HCT116 (cell line): Measurements from ENCODE around the gene FNDC11. TPM values are rescaled to one million over a fixed set of nuclear protein-coding genes. Genes with fewer than 3 reads are reported as not detected.
"Not testable (repeated sequence)": the region's sequence is repeated elsewhere in the genome, so short reads cannot be mapped to it uniquely, and the experiment has no call there.

Experiments
- ATAC-seq: fragments of 200-7000 bp; cut with Tn5 transposase; 2 replicates; pipeline ENCODE4 v1.9.1; 2020; ENCODE audit warnings: mild to moderate bottlenecking, moderate library complexity
- BruUV-seq: library from RNA; stranded (reverse); fragments of 400-500 nt; replicated peaks from 2 replicates; lab custom pipeline; 2021; lab: Mats Ljungman, UMichigan
- CTCF ChIA-PET: fragments of 300-600 bp; sonication (Branson Sonifier 250); formaldehyde crosslinking; loops from one replicate; lab custom pipeline; 2021; ENCODE audit warnings: antibody characterized with exemption; lab: Charles Lee
- POLR2A ChIA-PET: fragments of 300-600, 350-600 bp; sonication (Branson Sonifier 250); formaldehyde crosslinking; loops from one replicate; lab custom pipeline; 2021; ENCODE audit warnings: antibody characterized with exemption; lab: Charles Lee
- RAD21 ChIA-PET, 2 experiments: fragments of 300-600 bp; sonication (Branson Sonifier 250); formaldehyde crosslinking; loops; one replicate each; lab custom pipeline; 2023; ENCODE audit warnings: low total read pairs in 2 of 2; ENCODE audit not compliant: uncharacterized antibody in 2 of 2, unreplicated experiment in 2 of 2, low non-redundant PET in 1 of 2; lab: Charles Lee
- DNase-seq: peaks from one replicate; pipeline ENCODE4 v3.0.0-alpha.2; 2010; ENCODE audit warnings: low read depth, low spot score
- H2AFZ ChIP-seq: fragments of 200-600 bp; shearing (Covaris generic), sonication (generic); 2 replicates; pipeline ENCODE4 v1.6.1; 2017; ENCODE audit warnings: low read depth, mixed run types, mixed read lengths, antibody characterized with exemption, low read length; ENCODE audit not compliant: poor library complexity, severe bottlenecking
- H3K27ac ChIP-seq: 2 replicates; pipeline ENCODE4 v1.5.1; 2012; ENCODE audit warnings: low read depth, low read length
- H3K27me3 ChIP-seq: fragments of 200-600 bp; sonication (generic); 2 replicates; pipeline ENCODE4 v1.6.1; 2016; ENCODE audit warnings: mixed run types, low read length, mixed read lengths; ENCODE audit not compliant: insufficient read depth
- H3K36me3 ChIP-seq, 2 experiments: fragments of 200-500 bp in 1 of 2; fragments of 200-600 bp in 1 of 2; sonication (Bioruptor generic) in 1 of 2; sonication (generic) in 1 of 2; 2 replicates each; pipeline versions ENCODE4 v1.5.1 to v1.6.1; 2014 to 2016; ENCODE audit warnings: low read length in 2 of 2, inconsistent platforms in 1 of 2, mixed read lengths in 1 of 2, mixed run types in 1 of 2; ENCODE audit not compliant: insufficient read depth in 2 of 2, control insufficient read depth in 1 of 2
- H3K4me1 ChIP-seq, 2 experiments: fragments of 200-600 bp in 1 of 2; sonication (generic) in 1 of 2; 2 replicates each; pipeline versions ENCODE4 v1.5.1 to v1.6.1; 2012 to 2017; ENCODE audit warnings: low read length in 2 of 2, inconsistent platforms in 1 of 2, mild to moderate bottlenecking in 1 of 2, mixed read lengths in 1 of 2, mixed run types in 1 of 2, moderate library complexity in 1 of 2; ENCODE audit not compliant: insufficient read depth in 2 of 2, control insufficient read depth in 1 of 2
- H3K4me2 ChIP-seq: fragments of 200-600 bp; sonication (generic); 2 replicates; pipeline ENCODE4 v1.6.1; 2017; ENCODE audit warnings: mixed run types, low read length, mixed read lengths
- H3K4me3 ChIP-seq, 2 experiments: fragments of 200-600 bp in 1 of 2; sonication (generic) in 1 of 2; replicated peaks in 1 of 2; 2 replicates each; pipeline ENCODE4 v1.5.1; 2011 to 2016; ENCODE audit warnings: low read length in 2 of 2, control low read depth in 1 of 2, low read depth in 1 of 2, mild to moderate bottlenecking in 1 of 2, mixed read lengths in 1 of 2, mixed run types in 1 of 2
- H3K79me2 ChIP-seq: fragments of 200-600 bp; sonication (generic); 2 replicates; pipeline ENCODE4 v1.6.1; 2017; ENCODE audit warnings: mild to moderate bottlenecking, mixed run types, low read length, moderate library complexity, mixed read lengths; ENCODE audit not compliant: insufficient read depth
- H3K9ac ChIP-seq: fragments of 200-600 bp; sonication (generic); 2 replicates; pipeline ENCODE4 v1.6.1; 2016; ENCODE audit warnings: low read length, mixed read lengths
- H3K9me2 ChIP-seq: fragments of 200-600 bp; sonication (generic), shearing (Covaris generic); 2 replicates; pipeline ENCODE4 v1.6.1; 2017; ENCODE audit warnings: mixed run types, mild to moderate bottlenecking, moderate library complexity; ENCODE audit not compliant: insufficient read depth
- H3K9me3 ChIP-seq, 2 experiments: fragments of 200-500 bp in 1 of 2; fragments of 200-600 bp in 1 of 2; sonication (Bioruptor generic) in 1 of 2; sonication (generic) in 1 of 2; 2 replicates each; pipeline ENCODE4 v1.6.1; 2014 to 2017; ENCODE audit warnings: low read length in 2 of 2, mixed read lengths in 2 of 2, inconsistent platforms in 1 of 2, low read depth in 1 of 2, mild to moderate bottlenecking in 1 of 2, mixed run types in 1 of 2, moderate library complexity in 1 of 2; ENCODE audit not compliant: control insufficient read depth in 1 of 2, insufficient read depth in 1 of 2
- H4K20me1 ChIP-seq: fragments of 200-600 bp; sonication (generic), shearing (Covaris generic); 2 replicates; pipeline ENCODE4 v1.6.1; 2017; ENCODE audit warnings: mixed run types, mild to moderate bottlenecking, moderate library complexity; ENCODE audit not compliant: insufficient read depth
- EZH2phosphoT487 ChIP-seq: fragments of 200-600 bp; IDR thresholded peaks from 2 replicates; pipeline ENCODE4 v1.6.1; 2018; ENCODE audit warnings: antibody characterized with exemption, borderline replicate concordance
- POLR2AphosphoS5 ChIP-seq: IDR thresholded peaks from 2 replicates; pipeline ENCODE4 v1.6.1; 2011; ENCODE audit warnings: mild to moderate bottlenecking, low read depth, low read length, moderate library complexity
- intact Hi-C: fragments of 100-400 bp; cut with micrococcal nuclease; formaldehyde crosslinking; loops from 2 replicates; pipeline ENCODE4 v1.10.0; 2022
- total RNA-seq: library from RNA; stranded (reverse); gene quantifications from one replicate; pipeline ENCODE4 v1.2.1, GENCODE V29; 2021; ENCODE audit not compliant: unreplicated experiment

FNDC11 gene
- total RNA-seq, 1 experiment from 2014 or later, result 5.5 TPM

DNA sequence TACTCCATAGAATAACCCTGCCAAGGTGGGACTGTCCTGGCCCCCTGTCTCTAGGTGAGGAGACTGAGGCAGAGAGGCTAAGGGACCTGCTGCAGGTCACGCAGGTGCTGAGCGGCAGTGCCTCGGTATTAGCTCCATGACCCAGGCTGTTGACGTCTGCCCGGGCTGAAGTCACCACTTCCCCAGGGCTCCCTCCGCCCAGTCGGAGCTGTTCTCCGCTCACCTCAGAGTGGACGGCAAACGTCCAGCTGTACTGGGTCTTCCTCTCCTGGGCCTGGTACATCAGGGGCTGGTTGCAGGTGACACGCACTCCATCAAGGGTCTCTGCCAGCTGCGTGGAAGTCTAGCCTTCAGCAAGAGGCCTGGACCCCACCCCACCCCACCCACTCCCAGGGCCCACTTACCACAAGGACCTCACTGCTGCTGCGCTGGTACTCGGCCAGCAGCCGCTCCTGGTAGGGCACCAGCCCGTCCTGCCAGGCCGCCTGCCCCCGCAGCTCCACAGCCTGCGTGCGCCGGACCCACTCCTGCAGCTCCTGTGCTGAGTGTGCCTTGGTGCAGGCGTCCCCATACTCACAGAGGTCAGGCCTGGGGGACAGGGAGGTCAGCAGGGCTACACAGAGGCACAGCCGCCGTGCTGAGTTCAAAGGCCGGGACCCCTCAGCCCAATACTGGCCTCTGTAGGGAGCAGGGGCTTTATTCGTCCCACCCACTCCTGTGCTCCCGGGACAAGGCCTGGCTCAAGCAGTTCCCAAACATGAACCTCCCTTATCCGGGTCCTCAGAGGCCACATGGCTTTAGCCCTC, 16.5 kb downstream of the FNDC11 start:
- Histone ChIP-seq H3K4me1 (peaks cover 12 to 23% of the 10 kb centered on the region in 2 experiments), H3K36me3 (no peaks in the 10 kb centered on the region), H3K9me2 (no peaks in the 10 kb centered on the region), H3K9ac (no peak overlapping the region), H3K27ac (no peak overlapping the region), H3K4me3 (no peak overlapping the region), H3K79me2 (peaks cover 4% of the 10 kb centered on the region; the same call in 1 of the 2 replicates), H2AFZ (no peak overlapping the region), H4K20me1 (no peaks in the 10 kb centered on the region), H3K27me3 (no peaks in the 10 kb centered on the region), H3K4me2 (no peak overlapping the region), H3K9me3 (no peaks in the 10 kb centered on the region)
- peak; percentile 15; the same call in 1 of the 2 replicates for TF ChIP-seq POLR2AphosphoS5
- no peak for TF ChIP-seq EZH2phosphoT487
- intact Hi-C loops, result loop anchor here (10.0 kb wide), 1 partner anchor 54 kb away; the partner anchor contains the start of gene GMEB2
- CTCF ChIA-PET, result no interaction called here
- BruUV-seq, result no TSS peak
- DNase-seq, result no peak
- ATAC-seq, result no peak
- POLR2A ChIA-PET, result interaction anchor here (0.6 kb wide), 1 partner anchor 332 kb away, joined by 3 read pairs; no protein-coding TSS in a partner anchor
- RAD21 ChIA-PET, result no interaction called here

DNA sequence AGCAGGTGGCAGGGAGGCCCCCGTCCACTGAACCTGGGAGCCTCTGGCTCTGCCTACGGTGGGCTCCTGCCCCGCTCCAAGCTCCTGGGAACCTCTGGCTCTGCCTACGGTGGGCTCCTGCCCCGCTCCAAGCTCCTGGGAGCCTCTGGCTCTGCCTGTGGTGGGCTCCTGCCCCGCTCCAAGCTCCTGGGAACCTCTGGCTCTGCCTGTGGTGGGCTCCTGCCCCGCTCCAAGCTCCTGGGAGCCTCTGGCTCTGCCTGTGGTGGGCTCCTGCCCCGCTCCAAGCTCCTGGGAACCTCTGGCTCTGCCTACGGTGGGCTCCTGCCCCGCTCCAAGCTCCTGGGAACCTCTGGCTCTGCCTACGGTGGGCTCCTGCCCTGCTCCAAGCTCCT, 17.1 kb downstream of the FNDC11 start:
- DNase-seq, H3K9me3 ChIP-seq, ATAC-seq, CTCF ChIA-PET, BruUV-seq, H3K27ac ChIP-seq, H4K20me1 ChIP-seq, H3K27me3 ChIP-seq, H3K4me2 ChIP-seq, POLR2A ChIA-PET, H3K36me3 ChIP-seq, H3K79me2 ChIP-seq, H2AFZ ChIP-seq, H3K9me2 ChIP-seq, RAD21 ChIA-PET, H3K4me3 ChIP-seq, H3K9ac ChIP-seq: not testable (repeated sequence)
- peaks cover 12 to 27% of the 10 kb centered on the region in 2 experiments for H3K4me1 ChIP-seq
- intact Hi-C loops, result loop anchor here (10.0 kb wide), 1 partner anchor 54 kb away; the partner anchor contains the start of gene GMEB2
